Left ventricle myocardium inferior (tissue), 1 donor: ENCODE measurements around the gene RGMA. TPM values are rescaled to one million over a fixed set of nuclear protein-coding genes. Genes with fewer than 3 reads are reported as not detected.

Experiments
- DNase-seq: peaks from one replicate; pipeline ENCODE4 v3.0.0-alpha.2; 2020
- H3K27ac ChIP-seq: fragments of 200-600 bp; replicated peaks from 2 replicates; pipeline ENCODE4 v1.8.0; 2021
- H3K27me3 ChIP-seq: fragments of 200-600 bp; 2 replicates; pipeline ENCODE4 v1.8.0; 2021; ENCODE audit warnings: low read depth
- H3K36me3 ChIP-seq: fragments of 200-600 bp; 2 replicates; pipeline ENCODE4 v1.8.0; 2021
- H3K4me1 ChIP-seq: fragments of 200-600 bp; 2 replicates; pipeline ENCODE4 v1.8.0; 2021
- H3K4me3 ChIP-seq: fragments of 200-600 bp; 2 replicates; pipeline ENCODE4 v1.8.0; 2021; ENCODE audit warnings: mild to moderate bottlenecking, moderate library complexity
- H3K9me3 ChIP-seq: fragments of 200-600 bp; replicated peaks from 2 replicates; pipeline ENCODE4 v1.8.0; 2021
- CTCF ChIP-seq: fragments of 200-600 bp; IDR thresholded peaks from 2 replicates; pipeline ENCODE4 v1.8.0; 2021; ENCODE audit warnings: antibody characterized with exemption, mild to moderate bottlenecking, borderline replicate concordance
- intact Hi-C: fragments of 100-400 bp; cut with micrococcal nuclease; formaldehyde crosslinking; loops from one replicate; pipeline ENCODE4 v1.11.0; 2022
- total RNA-seq: library from RNA; stranded (reverse); fragmentation: NEBNext Ultra II Directional; extraction: Animal tissue kit (Norgen Biotek cat#: 25700); gene quantifications from one replicate; pipeline ENCODE4 v1.2.1, GENCODE V29; 2021
- donor health status: DM: no; HTN: yes; CAD: no; lungs with severe emphysema.

RGMA gene
- total RNA-seq, 1 donor from 2014 or later: 16.9 TPM

DNA sequence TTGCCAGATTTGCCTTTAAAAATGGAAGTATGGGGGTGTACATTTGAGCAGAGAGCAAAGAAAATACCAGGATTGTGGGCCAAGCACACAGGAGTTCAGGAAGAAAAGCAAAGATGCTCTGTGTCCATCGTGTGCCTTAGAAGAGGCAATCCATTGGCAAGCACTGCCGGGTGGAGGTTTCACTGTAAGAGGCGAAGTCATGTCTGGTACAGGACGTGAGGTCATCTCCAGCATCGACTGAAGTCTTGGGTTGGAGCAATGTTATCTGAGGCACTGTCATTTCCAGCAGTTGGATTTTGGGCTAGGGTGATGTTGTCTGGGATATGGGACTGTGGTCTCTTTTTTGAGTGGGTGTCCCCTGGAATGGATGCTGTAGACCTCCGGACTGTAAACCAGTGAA, 4.8 kb upstream of the RGMA start:
- intact Hi-C loops: no loop called here
- H3K27me3 ChIP-seq: peaks cover 22% of the 10 kb centered on the region

DNA sequence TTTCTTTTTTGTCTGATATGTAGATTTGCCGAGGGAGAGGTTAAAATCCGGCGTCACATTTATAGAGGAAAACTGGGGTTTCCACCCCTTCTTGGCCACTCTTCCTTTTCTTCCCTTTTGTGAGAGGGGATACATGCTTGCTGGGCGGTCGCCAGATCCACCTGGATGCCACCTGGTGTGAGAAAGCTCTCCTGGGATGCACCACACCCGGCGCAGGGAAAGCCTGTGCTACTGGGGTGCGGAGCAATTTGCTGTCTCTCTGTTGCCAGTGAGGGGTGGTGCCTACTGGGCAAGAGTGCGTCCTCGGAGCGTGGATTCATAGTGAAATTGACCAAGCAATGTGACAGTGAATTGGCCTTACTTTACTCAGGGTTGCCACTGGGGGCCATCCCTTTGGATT, 2.5 kb upstream of the RGMA start:
- Histone ChIP-seq H3K27me3 (peaks cover 44% of the 10 kb centered on the region), H3K9me3 (no peaks in the 10 kb centered on the region), H3K27ac (peak overlapping the region; percentile 91), H3K4me1 (peaks cover 21% of the 10 kb centered on the region), H3K36me3 (no peaks in the 10 kb centered on the region), H3K4me3 (no peak overlapping the region)
- intact Hi-C loops: no loop called here
- DNase-seq: no peak
- no peak for TF ChIP-seq CTCF

More for the DNA sequence above, 4.8 kb upstream of the RGMA start:
- TF ChIP-seq CTCF: no peak
- Histone ChIP-seq H3K27ac (no peak overlapping the region), H3K9me3 (no peaks in the 10 kb centered on the region), H3K36me3 (no peaks in the 10 kb centered on the region), H3K4me1 (peaks cover 9% of the 10 kb centered on the region), H3K4me3 (no peak overlapping the region)
- no peak for DNase-seq

DNA sequence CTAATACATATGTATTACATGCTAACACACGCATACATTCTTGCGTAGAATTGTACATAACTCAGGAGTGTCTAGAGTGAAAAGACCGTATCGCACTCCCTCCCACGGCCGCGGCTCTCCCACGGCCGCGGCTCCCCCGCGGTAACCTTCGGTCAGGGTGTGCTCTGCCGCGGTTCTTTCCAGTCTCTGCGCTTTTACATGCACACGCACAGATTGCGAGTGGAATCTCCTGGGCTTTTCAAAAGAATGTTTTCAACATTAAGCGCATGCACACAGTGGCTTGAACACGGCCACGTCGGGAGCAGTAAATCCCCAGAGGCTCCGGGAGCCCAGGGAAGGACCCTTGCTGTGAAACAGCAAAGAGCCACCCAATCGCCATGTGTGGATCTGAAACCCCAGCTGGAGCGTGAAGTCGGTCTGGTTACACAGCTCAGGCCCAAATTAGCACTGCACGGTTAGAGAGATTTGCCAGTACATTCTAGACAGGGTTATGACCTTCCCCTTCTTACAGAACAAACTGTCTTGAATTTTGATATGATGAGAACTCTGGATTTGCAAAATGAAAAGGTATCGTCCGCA, 805 bp upstream of the RGMA start:
- peak; percentile 62 for DNase-seq

GRCh38 chr15:93088200-93088980, 621 bp downstream of the RGMA start:
- Histone ChIP-seq H3K4me3 (peak overlapping the region; percentile 83), H3K27ac (peak overlapping the region; percentile 91), H3K9me3 (no peaks in the 10 kb centered on the region), H3K36me3 (no peaks in the 10 kb centered on the region), H3K4me1 (peaks cover 26% of the 10 kb centered on the region), H3K27me3 (peaks cover 51% of the 10 kb centered on the region)
- intact Hi-C loops: no loop called here
- peak; percentile 7 for TF ChIP-seq CTCF
- peak; percentile 45 for DNase-seq

More for the DNA sequence above, 805 bp upstream of the RGMA start:
- Histone ChIP-seq H3K27ac (peak overlapping the region; percentile 91), H3K4me3 (peak overlapping the region; percentile 83), H3K9me3 (no peaks in the 10 kb centered on the region), H3K27me3 (peaks cover 51% of the 10 kb centered on the region), H3K4me1 (peaks cover 26% of the 10 kb centered on the region), H3K36me3 (no peaks in the 10 kb centered on the region)
- no peak for TF ChIP-seq CTCF
- intact Hi-C loops: no loop called here

DNA sequence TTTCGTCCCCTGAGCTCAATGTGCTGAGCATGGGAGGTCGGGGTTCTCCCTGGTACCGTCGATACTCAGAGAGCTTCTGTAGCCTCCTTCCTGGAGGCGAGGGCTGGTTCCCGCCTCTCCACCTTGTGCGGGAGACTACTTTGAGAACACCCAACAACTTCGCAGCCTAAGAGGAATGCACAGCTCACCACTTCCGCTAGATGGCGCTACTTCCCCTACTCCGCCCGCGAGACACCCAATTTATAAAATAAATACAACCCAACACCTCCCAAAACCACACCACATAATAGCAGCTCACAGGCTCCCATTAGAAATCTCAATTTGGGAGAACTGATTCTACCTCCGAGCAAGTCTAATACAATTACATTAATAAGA, 1.2 kb downstream of the RGMA start:
- peaks cover 51% of the 10 kb centered on the region for H3K27me3 ChIP-seq

More for the DNA sequence above, 1.2 kb downstream of the RGMA start:
- TF ChIP-seq CTCF: peak; percentile 94
- intact Hi-C loops: no loop called here
- H3K9me3 ChIP-seq: no peaks in the 10 kb centered on the region
- H3K4me1 ChIP-seq: peaks cover 26% of the 10 kb centered on the region
- peak overlapping the region; percentile 83 for H3K4me3 ChIP-seq
- H3K27ac ChIP-seq: peak overlapping the region; percentile 91
- no peaks in the 10 kb centered on the region for H3K36me3 ChIP-seq
- peak; percentile 78 for DNase-seq
